Endothelial cell of umbilical vein (primary cell): Measurements from ENCODE around the gene KCND1. TPM values are rescaled to one million over a fixed set of nuclear protein-coding genes. Genes with fewer than 3 reads are reported as not detected.

Experiments used
- BruUV-seq: library from RNA; stranded (reverse); fragments of 400-500 nt; replicated peaks from 2 replicates; lab custom pipeline; 2021; lab: Mats Ljungman, UMichigan
- CTCF ChIA-PET: fragments of 300-600, 350-600 bp; sonication (Branson Sonifier 250); formaldehyde crosslinking; loops from one replicate; lab custom pipeline; 2021; ENCODE audit warnings: antibody characterized with exemption, inconsistent platforms; lab: Charles Lee
- POLR2A ChIA-PET: fragments of 300-600, 350-600 bp; sonication (Branson Sonifier 250); formaldehyde crosslinking; loops from one replicate; lab custom pipeline; 2021; ENCODE audit warnings: antibody characterized with exemption, inconsistent platforms; lab: Charles Lee
- DNase-seq: peaks from one replicate; pipeline ENCODE4 v3.0.0-alpha.2; 2011; ENCODE audit warnings: low read depth, low spot score
- FAIRE-seq: peaks from 2 replicates; lab custom pipeline; 2011; peaks lifted over from hg19 to GRCh38; lab: Jason Lieb, UNC
- H2AFZ ChIP-seq: 2 replicates; pipeline ENCODE4 v1.6.0; 2012; ENCODE audit warnings: low read depth, low read length, control low read depth, inconsistent platforms
- H3K27ac ChIP-seq: 2 replicates; pipeline ENCODE4 v1.5.1; 2011; ENCODE audit warnings: low read depth, mild to moderate bottlenecking, control low read depth, low read length, moderate library complexity; ENCODE audit not compliant: insufficient read depth
- H3K27me3 ChIP-seq, 2 experiments: 2 replicates each; pipeline versions ENCODE4 v1.6.0 to v1.6.1; 2011; ENCODE audit warnings: low read length in 2 of 2, mixed read lengths in 1 of 2; ENCODE audit not compliant: control insufficient read depth in 2 of 2, insufficient read depth in 2 of 2
- H3K36me3 ChIP-seq, 2 experiments: 2 replicates in 1 of 2; 3 replicates in 1 of 2; pipeline ENCODE4 v1.5.1; 2011; ENCODE audit warnings: low read length in 2 of 2, mild to moderate bottlenecking in 1 of 2, moderate library complexity in 1 of 2; ENCODE audit not compliant: control insufficient read depth in 2 of 2, insufficient read depth in 2 of 2; ENCODE audit errors: extremely low read depth in 1 of 2
- H3K4me1 ChIP-seq: 3 replicates; pipeline ENCODE4 v1.5.1; 2011; ENCODE audit warnings: mild to moderate bottlenecking, low read length; ENCODE audit not compliant: control insufficient read depth, insufficient read depth; ENCODE audit errors: extremely low read depth
- H3K4me2 ChIP-seq: 2 replicates; pipeline ENCODE4 v1.6.1; 2011; ENCODE audit warnings: low read length, control low read depth, mixed read lengths; ENCODE audit not compliant: insufficient read depth
- H3K4me3 ChIP-seq, 3 experiments: fragments of 200-600 bp in 1 of 3; sonication (generic), shearing (Covaris generic) in 1 of 3; replicated peaks in 1 of 3; 2 replicates each; pipeline ENCODE4 v1.5.1; 2011 to 2016; ENCODE audit warnings: control low read depth in 3 of 3, low read length in 3 of 3, mild to moderate bottlenecking in 2 of 3, inconsistent platforms in 1 of 3, low read depth in 1 of 3, moderate library complexity in 1 of 3; ENCODE audit not compliant: insufficient read depth in 1 of 3
- H3K79me2 ChIP-seq: 2 replicates; pipeline ENCODE4 v1.6.0; 2012; ENCODE audit warnings: low read length, inconsistent platforms; ENCODE audit not compliant: control insufficient read depth, insufficient read depth
- H3K9ac ChIP-seq: replicated peaks from 2 replicates; pipeline ENCODE3; 2011; ENCODE audit warnings: low read length, control low read depth; ENCODE audit not compliant: insufficient read depth; ENCODE audit errors: extremely low read depth
- H3K9me1 ChIP-seq: replicated peaks from 3 replicates; pipeline ENCODE4 v1.6.0; 2011; ENCODE audit warnings: mild to moderate bottlenecking, low read length; ENCODE audit not compliant: control insufficient read depth, insufficient read depth; ENCODE audit errors: extremely low read depth
- H3K9me3 ChIP-seq: replicated peaks from 2 replicates; pipeline ENCODE4 v1.5.1; 2012; ENCODE audit warnings: low read length, inconsistent platforms; ENCODE audit not compliant: control insufficient read depth, insufficient read depth
- H4K20me1 ChIP-seq: replicated peaks from 2 replicates; pipeline ENCODE3; 2011; ENCODE audit warnings: mild to moderate bottlenecking, low read length; ENCODE audit not compliant: control insufficient read depth, insufficient read depth; ENCODE audit errors: extremely low read depth
- EZH2 ChIP-seq: IDR thresholded peaks from 2 replicates; pipeline ENCODE4 v1.6.1; 2012; ENCODE audit warnings: borderline replicate concordance, low read depth, mild to moderate bottlenecking, moderate library complexity, low read length, inconsistent platforms; ENCODE audit not compliant: severe bottlenecking
- FOS ChIP-seq: IDR thresholded peaks from 2 replicates; pipeline ENCODE4 v1.6.1; 2011; ENCODE audit warnings: mild to moderate bottlenecking, low read length, moderate library complexity, borderline replicate concordance; ENCODE audit not compliant: insufficient read depth
- GATA2 ChIP-seq: IDR thresholded peaks from 2 replicates; pipeline ENCODE4 v1.7.0; 2011; ENCODE audit warnings: low read depth, mild to moderate bottlenecking, moderate library complexity, mixed read lengths, low read length; ENCODE audit not compliant: insufficient read length, insufficient read depth
- JUN ChIP-seq: IDR thresholded peaks from 2 replicates; pipeline ENCODE4 v1.6.1; 2011; ENCODE audit warnings: borderline replicate concordance, low read depth; ENCODE audit not compliant: insufficient read length, insufficient read depth
- MYC ChIP-seq: IDR thresholded peaks from one replicate; pipeline ENCODE4 v1.6.1; 2011; ENCODE audit warnings: mild to moderate bottlenecking, low read depth, low read length
- POLR2A ChIP-seq: IDR thresholded peaks from 2 replicates; pipeline ENCODE4 v1.6.1; 2012; ENCODE audit warnings: low read depth, mild to moderate bottlenecking, control low read depth, low read length
- POLR2AphosphoS5 ChIP-seq: IDR thresholded peaks from 2 replicates; pipeline ENCODE4 v1.6.1; 2012; ENCODE audit warnings: low read depth, mild to moderate bottlenecking, control low read depth, low read length, moderate library complexity; ENCODE audit not compliant: insufficient read depth
- dilution Hi-C: fragments of 300-500 bp; cut with MboI; formaldehyde crosslinking; loops from one replicate; pipeline ENCODE4 v1.15.0; 2019; ENCODE audit warnings: low sequenced_read_pairs; ENCODE audit not compliant: extremely low pct_ligation_motif_present
- intact Hi-C: fragments of 100-400 bp; cut with micrococcal nuclease; formaldehyde crosslinking; loops from one replicate; pipeline ENCODE4 v1.10.0; 2022
- polyA plus RNA-seq, 4 experiments: library from polyadenylated mRNA; depleted of rRNA in 3 of 4; stranded (reverse) in 3 of 4; unstranded in 1 of 4; fragments of >200 nt; gene quantifications; 2 replicates each; pipeline versions ENCODE4 v1.2.1 to v1.2.3, GENCODE V29; 2011 to 2012; ENCODE audit warnings: missing spikeins in 1 of 4
- total RNA-seq: library from RNA; stranded (reverse); gene quantifications from 2 replicates; pipeline ENCODE4 v1.2.3, GENCODE V29; 2021
- TF ChIP-seq, protein P1 (sequence below): IDR thresholded peaks from 2 replicates; pipeline ENCODE4 v1.6.1; 2011; ENCODE audit not compliant: insufficient read depth, insufficient read length
- TF ChIP-seq, protein P2 (sequence below), 2 donors: IDR thresholded peaks; 1 replicate in 1 of 2; 2 replicates in 1 of 2; pipeline ENCODE4 v1.5.1; 2011; ENCODE audit warnings: low read length in 2 of 2, mild to moderate bottlenecking in 2 of 2, moderate library complexity in 2 of 2, control low read depth in 1 of 2, inconsistent platforms in 1 of 2, low read depth in 1 of 2; ENCODE audit not compliant: insufficient read depth in 1 of 2; ENCODE audit errors: extremely low read depth in 1 of 2

The KCND1 gene
- total and polyA plus RNA-seq, 2 donors (not counting 3 experiments of a cell fraction or from before 2014, with no cell fraction given) = 0.54 to 1.3 TPM

DNA sequence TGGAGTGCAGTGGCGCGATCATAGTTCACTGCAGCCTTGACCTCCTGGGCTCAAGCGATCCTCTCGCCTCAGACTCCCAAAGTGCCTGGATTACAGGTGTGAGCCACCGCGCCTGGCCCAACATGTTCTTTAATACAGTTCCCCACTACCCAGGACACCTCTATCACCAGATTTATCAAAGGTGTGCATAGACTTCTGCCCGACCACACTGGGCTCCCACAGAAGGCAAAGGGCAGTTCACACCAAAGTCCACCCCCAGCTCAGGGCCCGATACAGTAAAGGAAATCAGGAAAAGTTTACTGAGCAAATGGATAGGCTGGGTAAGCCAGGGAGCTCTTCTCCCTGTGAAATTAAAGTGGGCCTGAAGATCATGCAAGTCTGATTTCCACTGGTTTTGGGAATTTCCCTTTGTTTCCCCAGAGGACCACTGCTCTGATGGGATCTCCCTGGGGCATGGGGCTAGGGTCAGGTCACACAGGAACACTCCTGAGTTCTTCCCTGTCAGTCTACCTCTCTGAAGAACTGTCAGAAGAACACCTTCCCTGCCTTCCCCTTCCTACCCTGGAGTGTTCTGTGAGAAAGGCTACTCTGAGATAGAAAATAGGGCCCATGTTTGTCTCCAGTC lies 35.1 kb downstream of the KCND1 start:
- ChIA-PET CTCF (no interaction called here), POLR2A (no interaction called here)
- Histone ChIP-seq H3K79me2 (peaks cover 22% of the 10 kb centered on the region), H3K27ac (no peak overlapping the region), H3K9ac (no peak overlapping the region), H2AFZ (no peak overlapping the region), H3K9me3 (no peaks in the 10 kb centered on the region), H3K4me2 (no peak overlapping the region), H3K36me3 (peaks cover 3 to 21% of the 10 kb centered on the region in 2 experiments), H3K27me3 (no peaks in the 10 kb centered on the region), H3K4me3 (no peak overlapping the region), H3K9me1 (no peaks in the 10 kb centered on the region), H4K20me1 (no peaks in the 10 kb centered on the region), H3K4me1 (no peaks in the 10 kb centered on the region)
- dilution Hi-C loops (no loop called here), intact Hi-C loops (no loop called here)
- no TSS peak for BruUV-seq
- no peak for TF ChIP-seq POLR2A
- TF ChIP-seq GATA2 = no peak
- TF ChIP-seq MYC = no peak
- no peak for TF ChIP-seq JUN
- no peak for TF ChIP-seq FOS
- no peak for TF ChIP-seq POLR2AphosphoS5
- TF ChIP-seq, protein P1, sequence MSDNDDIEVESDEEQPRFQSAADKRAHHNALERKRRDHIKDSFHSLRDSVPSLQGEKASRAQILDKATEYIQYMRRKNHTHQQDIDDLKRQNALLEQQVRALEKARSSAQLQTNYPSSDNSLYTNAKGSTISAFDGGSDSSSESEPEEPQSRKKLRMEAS = no peak
- TF ChIP-seq, protein P2, sequence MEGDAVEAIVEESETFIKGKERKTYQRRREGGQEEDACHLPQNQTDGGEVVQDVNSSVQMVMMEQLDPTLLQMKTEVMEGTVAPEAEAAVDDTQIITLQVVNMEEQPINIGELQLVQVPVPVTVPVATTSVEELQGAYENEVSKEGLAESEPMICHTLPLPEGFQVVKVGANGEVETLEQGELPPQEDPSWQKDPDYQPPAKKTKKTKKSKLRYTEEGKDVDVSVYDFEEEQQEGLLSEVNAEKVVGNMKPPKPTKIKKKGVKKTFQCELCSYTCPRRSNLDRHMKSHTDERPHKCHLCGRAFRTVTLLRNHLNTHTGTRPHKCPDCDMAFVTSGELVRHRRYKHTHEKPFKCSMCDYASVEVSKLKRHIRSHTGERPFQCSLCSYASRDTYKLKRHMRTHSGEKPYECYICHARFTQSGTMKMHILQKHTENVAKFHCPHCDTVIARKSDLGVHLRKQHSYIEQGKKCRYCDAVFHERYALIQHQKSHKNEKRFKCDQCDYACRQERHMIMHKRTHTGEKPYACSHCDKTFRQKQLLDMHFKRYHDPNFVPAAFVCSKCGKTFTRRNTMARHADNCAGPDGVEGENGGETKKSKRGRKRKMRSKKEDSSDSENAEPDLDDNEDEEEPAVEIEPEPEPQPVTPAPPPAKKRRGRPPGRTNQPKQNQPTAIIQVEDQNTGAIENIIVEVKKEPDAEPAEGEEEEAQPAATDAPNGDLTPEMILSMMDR (IDR thresholded peaks at IDR 0.05; ENCODE audit: extremely low read depth in 1 of 2, insufficient read depth in 1 of 2, low read depth in 1 of 2, low read length in 2 of 2) = no peak
- no peak for TF ChIP-seq EZH2
- DNase-seq (no peak), FAIRE-seq (no peak)
